Stimulated activated CD4-positive, alpha-beta T cell treated with anti-CD3 and anti-CD28 coated beads, Interleukin-1b, Interleukin-23, amount 100 ng/mL, for 48 hours (primary cell): Measurements from ENCODE around the gene GRIN3B.

Experiments
- DNase-seq: peaks from one replicate; pipeline ENCODE4 v3.0.0-alpha.2; 2020

GRIN3B gene

DNA sequence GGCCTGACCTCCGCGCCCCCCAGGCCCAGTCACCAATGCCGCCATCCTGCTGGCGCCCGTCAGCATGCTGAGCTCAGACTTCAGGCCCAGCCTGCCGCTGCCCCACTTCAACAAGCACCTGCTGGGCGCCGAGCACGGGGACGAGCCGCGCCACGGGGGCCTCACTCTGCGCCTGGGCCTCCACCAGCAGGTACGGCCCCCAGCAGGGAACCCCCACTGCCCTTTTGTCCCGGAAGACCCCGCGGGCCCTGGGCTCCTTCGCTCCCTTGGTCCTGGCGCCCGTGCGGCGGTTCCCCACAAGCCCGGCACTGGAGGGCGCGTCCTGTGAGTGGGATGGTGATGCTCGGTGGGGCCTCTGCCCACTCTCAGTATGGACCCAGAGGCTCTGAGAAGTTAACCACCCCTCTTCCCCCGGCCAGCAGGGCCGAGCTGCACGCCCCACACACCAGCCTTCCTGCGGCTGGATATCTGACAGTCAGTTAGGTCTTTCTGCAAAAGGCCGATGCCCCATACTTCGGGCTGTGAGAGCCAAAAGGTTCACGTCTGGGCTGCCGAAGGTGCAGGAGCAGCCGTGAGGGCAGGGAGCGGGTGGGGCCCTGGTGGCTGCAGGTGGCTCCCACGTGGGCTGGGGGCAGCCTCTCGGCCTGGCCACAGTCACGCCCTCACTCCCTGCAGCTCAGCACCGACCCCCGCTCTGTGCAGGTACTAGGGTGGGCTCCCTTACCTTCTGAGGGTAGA, 8.1 kb upstream of the GRIN3B start:
- DNase-seq = no peak

DNA sequence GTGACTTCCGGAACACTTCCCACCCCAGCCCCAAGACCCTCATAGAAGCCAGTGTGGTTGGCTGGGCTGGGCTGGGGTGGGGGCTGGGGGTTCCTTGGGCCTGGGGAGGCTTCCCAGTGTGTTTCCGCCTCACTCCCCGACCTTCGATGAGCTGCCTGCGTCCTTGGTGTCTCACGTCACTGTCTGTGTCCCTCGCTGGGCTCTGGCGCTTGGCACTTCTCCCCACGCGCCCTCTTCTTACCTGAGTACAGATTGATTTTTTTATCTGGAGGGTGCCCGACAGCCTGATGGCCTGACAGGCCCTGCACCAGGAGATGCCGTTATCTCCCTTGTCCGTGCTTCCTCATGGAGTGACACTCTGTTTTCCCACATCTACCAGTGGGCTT, 7.6 kb upstream of the GRIN3B start:
- no peak for DNase-seq

DNA sequence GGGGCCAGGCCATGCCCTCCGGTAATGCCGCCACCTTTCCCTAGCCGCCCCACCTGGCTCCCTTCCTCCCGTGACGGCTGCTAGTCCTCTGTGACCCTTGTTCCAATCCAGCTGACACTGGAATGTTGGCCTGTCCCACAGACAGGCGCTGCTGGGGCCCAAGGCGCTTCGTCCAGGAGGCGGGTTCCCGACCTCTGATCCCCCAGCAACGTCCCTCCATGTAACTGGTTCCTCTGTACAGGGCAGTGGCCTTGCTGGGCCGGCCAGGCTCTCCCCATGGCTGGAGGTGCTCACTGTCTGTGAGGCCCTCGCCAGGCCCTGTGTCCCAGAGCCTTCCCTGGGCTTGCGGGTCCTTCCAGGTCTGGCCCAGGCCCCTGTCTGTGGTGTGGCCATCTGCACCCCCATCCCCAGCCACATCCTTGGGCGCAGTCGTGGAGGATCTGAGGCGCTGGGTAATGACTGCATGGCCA, 6.8 kb upstream of the GRIN3B start:
- DNase-seq = no peak

DNA sequence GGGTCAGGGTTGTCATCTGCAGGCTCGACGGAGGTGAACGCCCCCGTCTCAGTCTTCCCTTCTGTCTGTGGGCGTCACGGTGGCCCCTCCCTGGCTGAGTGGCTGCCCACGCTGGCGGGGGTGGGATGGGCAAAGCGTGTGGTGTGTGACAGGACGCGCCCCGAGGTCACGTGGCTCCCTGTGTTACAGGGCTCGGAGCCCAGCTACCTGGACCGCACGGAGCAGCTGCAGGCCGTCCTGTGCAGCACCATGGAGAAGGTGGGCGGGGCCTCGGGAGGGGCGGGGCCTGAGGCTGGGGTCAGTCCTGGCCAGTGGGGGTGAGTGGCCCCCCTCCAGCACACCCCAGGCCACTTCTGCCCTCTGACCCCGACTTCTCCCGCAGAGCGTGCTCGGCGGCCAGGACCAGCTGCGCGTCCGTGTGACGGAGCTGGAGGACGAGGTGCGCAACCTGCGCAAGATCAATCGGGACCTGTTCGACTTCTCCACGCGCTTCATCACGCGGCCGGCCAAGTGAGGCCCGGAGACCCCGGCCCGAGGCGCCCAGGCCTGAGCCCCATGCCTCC, 6.3 kb upstream of the GRIN3B start:
- DNase-seq = no peak

DNA sequence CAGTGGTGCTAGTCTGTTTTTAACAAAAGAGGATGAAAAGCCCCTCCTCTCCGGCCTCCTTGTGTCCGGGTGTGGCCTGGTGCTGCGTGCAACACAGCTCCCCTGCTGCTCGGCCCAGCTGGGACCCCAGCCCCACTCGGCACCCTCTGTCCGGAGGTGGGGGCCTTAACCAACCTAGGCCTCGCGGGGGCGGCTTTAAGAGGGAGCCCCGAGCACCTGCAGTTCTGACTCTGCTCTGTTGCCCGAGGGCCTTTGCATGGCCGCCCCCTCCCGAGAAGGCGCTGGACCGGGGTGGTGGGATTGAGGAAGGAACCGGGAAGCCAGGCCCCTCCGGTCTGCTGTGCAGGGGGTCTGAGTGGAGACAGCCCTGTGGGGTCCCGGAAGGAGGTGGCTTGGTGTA, 5.7 kb upstream of the GRIN3B start:
- DNase-seq = no peak

DNA sequence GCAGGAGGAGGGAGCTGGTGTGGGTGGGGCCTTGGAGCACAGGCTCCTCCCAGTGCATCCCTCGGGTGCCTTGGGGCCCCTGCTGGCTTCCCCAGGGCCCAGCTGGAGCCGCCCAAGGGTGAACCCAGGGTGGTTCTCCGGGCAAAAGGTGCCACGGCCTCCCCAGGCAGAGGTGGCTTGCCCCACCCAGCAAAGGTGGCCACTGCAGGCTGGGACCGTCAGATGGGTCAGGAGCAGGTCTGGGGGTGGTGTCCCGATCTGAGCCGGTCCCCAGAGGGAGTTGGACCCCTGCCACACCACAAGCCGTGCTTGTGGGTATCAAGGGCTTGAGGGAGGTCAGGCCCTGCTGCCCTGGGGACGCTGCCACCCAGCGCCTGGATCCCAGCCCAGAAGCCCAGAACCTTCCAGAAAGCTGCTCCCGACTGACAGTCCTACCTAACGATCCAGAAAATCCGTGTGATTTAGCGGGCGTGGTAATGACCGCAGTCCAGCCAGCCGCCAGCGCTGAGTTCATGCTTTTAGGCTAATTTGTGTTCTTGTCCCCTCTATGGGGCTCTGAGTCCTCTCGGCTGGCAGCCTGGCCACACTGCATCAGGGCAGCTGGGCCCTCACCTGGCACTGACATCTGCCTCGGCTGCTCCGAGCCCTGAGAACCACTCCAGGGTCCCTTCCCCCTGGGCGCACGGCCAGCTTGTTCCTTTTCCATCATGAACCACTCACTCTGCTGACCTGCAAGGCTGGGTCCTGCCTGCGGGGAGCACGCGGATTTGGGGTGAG, 5.0 kb upstream of the GRIN3B start:
- DNase-seq = no peak

DNA sequence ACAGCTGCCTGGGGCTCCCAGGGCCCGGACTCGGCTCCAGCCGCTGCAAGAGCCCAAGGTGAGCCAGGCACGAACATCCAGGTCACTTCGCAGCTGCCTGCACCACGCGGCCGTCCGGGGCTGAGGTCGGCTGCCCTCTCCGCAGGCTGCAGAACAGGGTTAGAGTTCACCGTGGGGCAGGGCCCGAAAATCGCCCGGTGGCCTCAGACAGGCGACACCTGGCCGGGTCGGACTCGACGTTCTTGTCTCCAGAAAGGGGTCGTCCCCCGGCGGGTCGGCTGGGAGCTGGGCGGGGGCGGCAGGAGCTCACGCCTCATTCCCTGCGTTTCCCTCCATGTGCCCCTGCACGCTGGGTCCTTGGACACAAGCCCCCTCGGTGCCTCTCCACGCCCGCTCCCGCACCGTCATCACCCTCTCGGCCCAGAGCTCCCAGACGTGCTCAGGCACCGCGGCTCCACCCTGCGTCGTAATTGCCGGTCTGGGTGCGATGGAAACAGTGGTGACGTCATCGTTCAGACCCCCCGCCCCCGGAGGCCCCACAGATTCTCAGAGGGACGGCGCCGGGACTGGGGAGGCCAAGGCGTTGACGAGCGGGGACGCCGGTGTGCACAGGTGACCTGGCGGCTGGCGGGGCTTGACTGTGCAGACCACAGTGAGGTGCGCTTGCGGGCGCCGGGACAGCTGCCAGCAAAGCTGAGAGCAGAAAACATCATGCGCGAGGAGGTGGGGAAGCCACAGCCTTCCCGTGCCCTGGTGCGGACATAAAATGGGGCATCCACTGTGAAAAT, 4.0 kb upstream of the GRIN3B start:
- peak; percentile 64 for DNase-seq

DNA sequence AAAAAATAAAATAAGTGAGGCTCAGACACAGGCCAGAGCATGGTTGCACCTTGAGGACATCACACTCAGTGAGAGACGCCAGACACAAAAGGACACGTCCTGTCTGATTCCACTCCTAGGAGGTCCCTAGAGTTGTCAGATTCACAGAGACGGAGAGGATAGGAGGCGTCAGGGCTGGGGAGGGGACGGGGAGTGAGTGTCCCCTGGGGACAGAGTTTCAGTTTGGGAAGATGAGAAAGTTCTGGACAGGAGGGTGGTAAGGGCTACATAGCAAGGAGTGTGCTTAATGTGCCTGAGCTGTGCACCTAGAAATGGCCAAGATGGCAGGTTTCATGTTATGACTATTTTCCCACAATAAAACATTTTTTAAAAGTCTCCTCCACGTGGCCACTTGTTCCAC, 2.2 kb upstream of the GRIN3B start:
- DNase-seq = no peak

DNA sequence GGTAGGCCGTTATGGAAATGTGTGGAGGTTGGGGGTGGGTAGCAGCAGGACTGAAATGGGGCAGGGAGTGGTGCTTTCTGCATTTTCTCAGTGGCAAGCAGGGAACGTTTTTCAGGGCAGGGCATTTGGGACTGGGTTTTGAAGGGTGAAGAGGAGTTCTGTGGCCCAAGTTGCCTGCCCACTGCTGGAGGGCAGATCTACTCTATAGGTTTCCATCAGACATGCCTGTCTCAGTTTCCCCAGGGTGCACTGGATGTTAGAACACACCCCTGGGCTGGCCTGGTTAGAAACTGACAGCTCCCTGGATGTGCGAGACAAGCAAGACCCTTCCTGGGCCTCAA, 870 bp upstream of the GRIN3B start:
- no peak for DNase-seq

DNA sequence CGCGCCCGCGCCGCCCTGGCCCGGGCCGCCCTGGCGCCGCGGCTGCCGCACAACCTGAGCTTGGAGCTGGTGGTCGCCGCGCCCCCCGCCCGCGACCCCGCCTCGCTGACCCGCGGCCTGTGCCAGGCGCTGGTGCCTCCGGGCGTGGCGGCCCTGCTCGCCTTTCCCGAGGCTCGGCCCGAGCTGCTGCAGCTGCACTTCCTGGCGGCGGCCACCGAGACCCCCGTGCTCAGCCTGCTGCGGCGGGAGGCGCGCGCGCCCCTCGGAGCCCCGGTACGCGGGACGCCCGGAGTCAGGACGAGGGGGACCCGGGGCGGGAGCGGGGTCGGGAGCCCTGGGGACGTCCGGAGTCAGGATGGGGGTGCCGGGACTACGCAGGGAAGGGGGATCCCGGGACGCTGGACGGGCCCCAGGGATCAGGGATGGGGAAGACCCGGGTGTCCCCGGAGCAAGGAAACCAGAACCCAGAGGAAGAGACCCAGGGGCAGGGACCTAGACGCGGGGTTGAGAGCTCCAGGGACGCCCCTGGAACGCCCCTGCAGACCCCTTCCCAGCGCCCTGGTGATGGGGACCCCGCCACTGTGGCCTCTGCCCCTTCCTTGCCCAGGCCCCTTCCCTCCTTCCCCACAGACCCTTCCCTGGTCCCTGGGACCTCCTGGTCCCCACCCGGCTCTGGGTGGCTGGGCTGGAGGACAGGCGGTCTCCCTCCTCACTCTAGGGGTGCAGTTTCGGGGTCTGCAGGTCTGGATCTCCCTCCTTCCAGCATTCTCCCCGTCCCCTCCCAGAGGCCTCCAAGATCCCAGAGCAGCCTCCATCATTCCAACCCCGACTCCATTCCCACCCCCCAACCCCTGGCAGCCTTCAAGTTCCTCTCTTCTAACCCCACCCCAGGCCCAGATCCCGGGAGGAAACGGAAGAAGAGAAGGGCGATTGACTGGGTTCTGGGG, 645 bp downstream of the GRIN3B start:
- no peak for DNase-seq

DNA sequence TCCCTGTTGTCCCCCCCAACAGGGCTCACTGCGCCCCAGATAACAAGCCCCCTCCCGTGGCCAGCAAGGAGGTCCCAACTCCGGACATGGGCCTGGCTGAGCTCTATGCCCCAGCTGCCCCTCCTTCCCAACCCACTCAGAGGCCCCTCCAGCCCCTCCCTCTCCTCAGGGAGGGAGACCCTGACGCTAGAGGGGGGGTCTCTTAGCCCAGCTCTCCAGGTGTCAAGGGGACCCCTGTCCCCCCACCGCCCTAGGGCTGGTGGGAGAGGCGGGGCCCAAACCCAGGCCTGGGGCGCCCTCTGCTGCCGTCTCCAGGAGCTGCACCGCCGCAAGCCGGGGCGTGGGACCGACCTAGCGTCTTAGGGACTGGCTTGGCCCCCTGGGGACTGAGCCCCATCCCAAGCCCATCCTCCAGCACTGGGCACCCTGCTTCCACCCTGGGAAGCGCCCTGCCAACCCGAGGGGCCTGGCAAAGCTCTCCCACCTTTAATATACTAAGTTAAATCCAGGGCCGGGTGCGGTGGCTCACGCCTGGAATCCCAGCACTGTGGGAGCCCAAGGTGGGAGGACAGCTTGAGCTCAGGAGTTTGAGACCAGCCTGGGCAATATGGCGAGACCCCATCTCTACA, 1.4 kb downstream of the GRIN3B start:
- DNase-seq = peak; percentile 68

DNA sequence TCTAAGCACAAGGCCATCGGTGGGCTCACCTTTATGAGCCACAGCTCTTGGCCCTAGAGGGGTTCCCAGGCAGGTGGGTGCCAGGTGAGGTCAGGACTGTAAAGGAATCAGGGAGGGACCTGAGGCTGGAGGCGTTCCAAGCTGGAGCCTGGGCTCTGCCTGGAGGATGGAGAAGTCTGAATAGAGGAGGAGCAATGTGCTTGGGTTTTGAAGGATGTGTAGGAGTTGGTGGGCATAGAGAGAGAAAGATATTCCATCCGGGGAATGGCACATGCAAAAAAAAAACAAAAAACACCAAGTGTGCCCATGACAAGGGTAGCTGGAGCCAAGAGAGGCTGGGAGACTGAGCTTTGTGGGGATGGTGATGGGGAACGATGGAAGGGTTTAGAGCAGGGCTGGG, 2.4 kb downstream of the GRIN3B start:
- DNase-seq = no peak

DNA sequence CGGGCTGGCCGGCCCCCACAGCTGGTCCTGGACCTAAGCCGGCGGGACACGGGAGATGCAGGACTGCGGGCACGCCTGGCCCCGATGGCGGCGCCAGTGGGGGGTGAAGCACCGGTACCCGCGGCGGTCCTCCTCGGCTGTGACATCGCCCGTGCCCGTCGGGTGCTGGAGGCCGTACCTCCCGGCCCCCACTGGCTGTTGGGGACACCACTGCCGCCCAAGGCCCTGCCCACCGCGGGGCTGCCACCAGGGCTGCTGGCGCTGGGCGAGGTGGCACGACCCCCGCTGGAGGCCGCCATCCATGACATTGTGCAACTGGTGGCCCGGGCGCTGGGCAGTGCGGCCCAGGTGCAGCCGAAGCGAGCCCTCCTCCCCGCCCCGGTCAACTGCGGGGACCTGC, 3.1 kb downstream of the GRIN3B start:
- DNase-seq = no peak

DNA sequence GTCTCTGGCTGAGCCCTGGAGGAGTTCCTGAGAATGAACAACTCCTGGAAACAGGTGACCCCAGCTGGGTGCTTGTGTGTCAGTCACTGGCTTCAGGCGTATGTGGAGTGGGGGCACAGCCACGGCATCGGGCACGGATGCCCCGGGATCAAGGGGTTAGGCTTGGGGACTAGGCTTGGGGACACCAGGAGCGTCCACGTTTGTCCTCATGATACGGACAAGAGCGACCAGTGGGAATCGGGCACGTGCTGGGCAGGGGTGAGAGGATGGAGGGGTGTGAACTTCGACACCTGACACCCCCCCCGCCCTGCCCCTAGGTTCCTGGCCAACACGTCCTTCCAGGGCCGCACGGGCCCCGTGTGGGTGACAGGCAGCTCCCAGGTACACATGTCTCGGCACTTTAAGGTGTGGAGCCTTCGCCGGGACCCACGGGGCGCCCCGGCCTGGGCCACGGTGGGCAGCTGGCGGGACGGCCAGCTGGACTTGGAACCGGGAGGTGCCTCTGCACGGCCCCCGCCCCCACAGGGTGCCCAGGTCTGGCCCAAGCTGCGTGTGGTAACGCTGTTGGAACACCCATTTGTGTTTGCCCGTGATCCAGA, 4.1 kb downstream of the GRIN3B start:
- no peak for DNase-seq

DNA sequence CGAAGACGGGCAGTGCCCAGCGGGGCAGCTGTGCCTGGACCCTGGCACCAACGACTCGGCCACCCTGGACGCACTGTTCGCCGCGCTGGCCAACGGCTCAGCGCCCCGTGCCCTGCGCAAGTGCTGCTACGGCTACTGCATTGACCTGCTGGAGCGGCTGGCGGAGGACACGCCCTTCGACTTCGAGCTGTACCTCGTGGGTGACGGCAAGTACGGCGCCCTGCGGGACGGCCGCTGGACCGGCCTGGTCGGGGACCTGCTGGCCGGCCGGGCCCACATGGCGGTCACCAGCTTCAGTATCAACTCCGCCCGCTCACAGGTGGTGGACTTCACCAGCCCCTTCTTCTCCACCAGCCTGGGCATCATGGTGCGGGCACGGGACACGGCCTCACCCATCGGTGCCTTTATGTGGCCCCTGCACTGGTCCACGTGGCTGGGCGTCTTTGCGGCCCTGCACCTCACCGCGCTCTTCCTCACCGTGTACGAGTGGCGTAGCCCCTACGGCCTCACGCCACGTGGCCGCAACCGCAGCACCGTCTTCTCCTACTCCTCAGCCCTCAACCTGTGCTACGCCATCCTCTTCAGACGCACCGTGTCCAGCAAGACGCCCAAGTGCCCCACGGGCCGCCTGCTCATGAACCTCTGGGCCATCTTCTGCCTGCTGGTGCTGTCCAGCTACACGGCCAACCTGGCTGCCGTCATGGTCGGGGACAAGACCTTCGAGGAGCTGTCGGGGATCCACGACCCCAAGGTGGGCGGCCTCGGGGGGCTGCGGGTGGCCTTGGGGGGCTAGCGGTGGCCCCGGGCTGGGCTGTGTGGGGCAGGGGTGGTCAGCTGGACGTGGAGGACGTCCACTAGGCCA, 4.8 kb downstream of the GRIN3B start:
- DNase-seq = no peak

DNA sequence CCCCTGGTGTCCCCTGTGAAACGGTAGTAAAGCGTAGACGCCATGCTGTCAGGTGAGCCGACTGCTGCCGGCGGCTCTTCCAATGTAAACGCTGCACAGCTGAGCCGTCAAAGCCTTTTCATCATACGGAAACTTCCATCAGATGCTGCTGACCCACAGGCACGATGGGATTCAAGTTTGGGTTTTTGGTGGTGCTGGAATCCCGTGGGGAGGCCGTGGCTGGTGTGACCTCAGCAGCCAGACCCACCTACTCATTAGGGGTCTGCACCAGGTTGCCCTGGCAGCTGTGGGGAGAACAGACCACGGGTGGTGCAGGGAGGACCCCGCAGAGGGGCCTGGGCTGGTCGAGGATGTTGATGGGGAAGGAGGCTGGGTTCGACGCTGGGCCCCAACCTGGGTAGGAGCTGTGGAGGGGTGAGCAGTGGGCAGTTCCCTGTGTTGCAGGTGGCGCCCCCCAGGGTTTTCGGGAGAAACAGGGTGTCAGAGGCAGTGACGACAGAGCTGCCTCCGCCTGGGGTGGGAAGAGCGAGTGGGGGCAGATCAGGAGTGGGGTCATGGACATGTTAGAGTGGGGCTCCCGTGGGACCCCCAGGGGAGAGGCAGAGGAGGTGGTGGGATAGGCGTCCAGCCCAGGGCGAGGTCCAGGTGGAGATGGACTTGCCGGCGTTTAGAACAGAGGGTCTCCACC, 6.6 kb downstream of the GRIN3B start:
- no peak for DNase-seq

DNA sequence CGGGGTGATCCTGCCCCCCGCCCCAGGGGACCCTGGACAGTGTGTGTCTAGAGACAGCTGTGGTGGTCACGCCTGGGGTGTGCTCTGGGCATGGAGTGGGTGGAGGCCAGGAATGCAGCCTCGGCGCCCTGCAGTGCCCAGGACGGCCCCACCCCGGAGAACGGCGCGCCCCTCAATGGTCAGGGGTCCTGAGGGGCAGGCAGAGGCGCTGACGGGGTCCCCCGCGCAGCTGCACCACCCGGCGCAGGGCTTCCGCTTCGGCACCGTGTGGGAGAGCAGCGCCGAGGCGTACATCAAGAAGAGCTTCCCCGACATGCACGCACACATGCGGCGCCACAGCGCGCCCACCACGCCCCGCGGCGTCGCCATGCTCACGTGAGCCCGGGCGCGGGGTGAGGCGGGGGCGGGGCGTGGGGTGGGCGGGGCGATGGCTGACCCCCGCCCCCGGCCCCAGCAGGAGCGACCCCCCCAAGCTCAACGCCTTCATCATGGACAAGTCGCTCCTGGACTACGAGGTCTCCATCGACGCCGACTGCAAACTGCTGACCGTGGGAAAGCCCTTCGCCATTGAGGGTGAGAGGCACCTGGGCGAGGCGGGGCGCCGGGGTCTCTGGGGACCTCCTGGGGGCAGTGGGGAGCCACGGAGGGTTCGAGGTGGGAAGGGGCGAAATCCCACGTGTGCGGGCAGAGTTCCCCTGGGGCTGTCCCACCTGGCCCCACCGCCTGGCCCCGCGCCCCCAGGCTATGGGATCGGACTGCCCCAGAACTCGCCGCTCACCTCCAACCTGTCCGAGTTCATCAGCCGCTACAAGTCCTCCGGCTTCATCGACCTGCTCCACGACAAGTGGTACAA, 7.4 kb downstream of the GRIN3B start:
- no peak for DNase-seq

DNA sequence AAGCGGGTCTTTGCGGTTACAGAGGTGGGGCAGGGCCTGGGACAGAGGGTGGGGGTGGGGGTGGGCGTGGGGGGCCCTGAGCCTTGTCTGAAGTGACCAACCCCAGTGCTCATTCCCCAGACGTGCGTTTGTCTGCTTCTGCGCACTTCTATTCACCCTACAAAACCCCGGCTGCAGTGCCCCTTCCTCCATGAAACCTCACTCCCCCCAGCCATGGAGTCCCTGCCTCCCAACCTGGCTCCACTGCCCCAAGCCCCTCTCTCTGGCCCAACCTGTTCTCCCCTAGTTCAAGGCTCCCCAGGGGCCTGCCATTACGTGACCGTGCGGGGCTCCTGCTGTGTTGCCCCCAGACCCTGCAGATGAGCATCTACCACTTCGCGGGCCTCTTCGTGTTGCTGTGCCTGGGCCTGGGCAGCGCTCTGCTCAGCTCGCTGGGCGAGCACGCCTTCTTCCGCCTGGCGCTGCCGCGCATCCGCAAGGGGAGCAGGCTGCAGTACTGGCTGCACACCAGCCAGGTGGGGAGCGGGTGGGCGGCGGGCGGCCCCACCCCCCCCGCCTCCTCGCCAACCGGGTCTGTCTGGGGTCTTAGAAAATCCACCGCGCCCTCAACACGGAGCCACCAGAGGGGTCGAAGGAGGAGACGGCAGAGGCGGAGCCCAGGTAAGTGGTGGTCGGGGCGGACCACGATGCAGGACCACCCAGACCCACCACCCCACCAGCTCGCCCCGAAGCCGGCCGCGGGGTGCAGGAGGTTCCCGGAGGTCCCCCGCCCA, 8.2 kb downstream of the GRIN3B start:
- no peak for DNase-seq
